Stimulated activated CD4-positive, alpha-beta T cell treated with anti-CD3 and anti-CD28 coated beads, TNF-alpha, amount 100 ng/mL, for 24 hours (primary cell): Measurements from ENCODE around the gene FBXO8.

Experiments
- DNase-seq, 3 experiments: peaks; one replicate each; pipeline ENCODE4 v3.0.0-alpha.2; 2020; ENCODE audit warnings: low read depth in 3 of 3

FBXO8 gene

GRCh38 chr4:174245714-174246113 lies 37.8 kb downstream of the FBXO8 start:
- DNase-seq, result no peak

GRCh38 chr4:174244441-174244840 lies 39.0 kb downstream of the FBXO8 start:
- DNase-seq, result no peak

GRCh38 chr4:174241162-174241561 lies 42.3 kb downstream of the FBXO8 start:
- no peak for DNase-seq

GRCh38 chr4:174236359-174236758 lies 47.1 kb downstream of the FBXO8 start:
- no peak for DNase-seq

- no peak for DNase-seq
These were observed 52.8 kb downstream of the FBXO8 start for GRCh38 chr4:174230680-174231079.

GRCh38 chr4:174230148-174230547 lies 53.3 kb downstream of the FBXO8 start:
- no peak for DNase-seq

- DNase-seq, result no peak
These were observed 54.5 kb downstream of the FBXO8 start for GRCh38 chr4:174228988-174229387.

- DNase-seq, result no peak
These were observed 58.0 kb downstream of the FBXO8 start for GRCh38 chr4:174225349-174226049.

GRCh38 chr4:174224550-174224949 lies 58.9 kb downstream of the FBXO8 start:
- DNase-seq, result no peak

- no peak for DNase-seq
These were observed 61.1 kb downstream of the FBXO8 start for GRCh38 chr4:174222266-174222872.

GRCh38 chr4:174218127-174218790 lies 65.2 kb downstream of the FBXO8 start:
- DNase-seq, result no peak

- no peak for DNase-seq
These were observed 66.0 kb downstream of the FBXO8 start for GRCh38 chr4:174217273-174218126.

GRCh38 chr4:174216799-174217272 lies 66.6 kb downstream of the FBXO8 start:
- DNase-seq, result no peak

- no peak for DNase-seq
These were observed 67.3 kb downstream of the FBXO8 start for GRCh38 chr4:174215961-174216680.

GRCh38 chr4:174215057-174215456 lies 68.4 kb downstream of the FBXO8 start:
- no peak for DNase-seq

GRCh38 chr4:174214101-174214878 lies 69.2 kb downstream of the FBXO8 start:
- DNase-seq, result no peak

GRCh38 chr4:174213731-174214100 lies 69.8 kb downstream of the FBXO8 start:
- no peak for DNase-seq

GRCh38 chr4:174212061-174212460 lies 71.4 kb downstream of the FBXO8 start:
- no peak for DNase-seq

- DNase-seq, result no peak
These were observed 71.8 kb downstream of the FBXO8 start for GRCh38 chr4:174211622-174212044.

GRCh38 chr4:174210952-174211490 lies 72.4 kb downstream of the FBXO8 start:
- no peak for DNase-seq
